ENCODE measurements around the gene YJEFN3.

YJEFN3 gene

DNA sequence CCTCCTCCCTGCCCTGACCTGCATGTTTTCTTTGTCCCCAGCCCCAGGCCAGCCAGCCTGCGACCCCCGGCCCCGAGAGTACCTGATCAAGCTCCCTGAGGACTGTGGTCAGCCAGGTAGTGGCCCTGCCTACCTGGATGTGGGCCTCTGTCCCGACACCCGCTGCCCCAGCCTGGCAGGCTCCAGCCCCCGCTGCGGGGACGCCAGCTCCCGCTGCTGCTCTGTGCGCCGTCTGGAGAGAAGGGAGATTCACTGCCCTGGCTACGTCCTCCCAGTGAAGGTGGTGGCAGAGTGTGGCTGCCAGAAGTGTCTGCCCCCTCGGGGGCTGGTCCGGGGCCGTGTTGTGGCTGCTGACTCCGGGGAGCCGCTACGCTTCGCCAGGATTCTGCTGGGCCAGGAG lies 14.9 kb downstream of the YJEFN3 start:
- DNase-seq (ENCODE audit: low read depth, low spot score) = no peak
- ChIA-PET CTCF (interaction anchor here (1.4 to 2.6 kb wide), 4 partner anchors 9 to 100 kb away, joined by 6 to 12 read pairs (median 10); partner anchors contain the start of gene GMIP), POLR2A (no interaction called here)
- TF ChIP-seq, protein P1, sequence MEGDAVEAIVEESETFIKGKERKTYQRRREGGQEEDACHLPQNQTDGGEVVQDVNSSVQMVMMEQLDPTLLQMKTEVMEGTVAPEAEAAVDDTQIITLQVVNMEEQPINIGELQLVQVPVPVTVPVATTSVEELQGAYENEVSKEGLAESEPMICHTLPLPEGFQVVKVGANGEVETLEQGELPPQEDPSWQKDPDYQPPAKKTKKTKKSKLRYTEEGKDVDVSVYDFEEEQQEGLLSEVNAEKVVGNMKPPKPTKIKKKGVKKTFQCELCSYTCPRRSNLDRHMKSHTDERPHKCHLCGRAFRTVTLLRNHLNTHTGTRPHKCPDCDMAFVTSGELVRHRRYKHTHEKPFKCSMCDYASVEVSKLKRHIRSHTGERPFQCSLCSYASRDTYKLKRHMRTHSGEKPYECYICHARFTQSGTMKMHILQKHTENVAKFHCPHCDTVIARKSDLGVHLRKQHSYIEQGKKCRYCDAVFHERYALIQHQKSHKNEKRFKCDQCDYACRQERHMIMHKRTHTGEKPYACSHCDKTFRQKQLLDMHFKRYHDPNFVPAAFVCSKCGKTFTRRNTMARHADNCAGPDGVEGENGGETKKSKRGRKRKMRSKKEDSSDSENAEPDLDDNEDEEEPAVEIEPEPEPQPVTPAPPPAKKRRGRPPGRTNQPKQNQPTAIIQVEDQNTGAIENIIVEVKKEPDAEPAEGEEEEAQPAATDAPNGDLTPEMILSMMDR (IDR thresholded peaks at IDR 0.05; ENCODE audit: insufficient read depth, low read length, missing control alignments) = no peak
- H3K4me3 ChIP-seq (ENCODE audit: low read depth, low read length) = no peak overlapping the region

DNA sequence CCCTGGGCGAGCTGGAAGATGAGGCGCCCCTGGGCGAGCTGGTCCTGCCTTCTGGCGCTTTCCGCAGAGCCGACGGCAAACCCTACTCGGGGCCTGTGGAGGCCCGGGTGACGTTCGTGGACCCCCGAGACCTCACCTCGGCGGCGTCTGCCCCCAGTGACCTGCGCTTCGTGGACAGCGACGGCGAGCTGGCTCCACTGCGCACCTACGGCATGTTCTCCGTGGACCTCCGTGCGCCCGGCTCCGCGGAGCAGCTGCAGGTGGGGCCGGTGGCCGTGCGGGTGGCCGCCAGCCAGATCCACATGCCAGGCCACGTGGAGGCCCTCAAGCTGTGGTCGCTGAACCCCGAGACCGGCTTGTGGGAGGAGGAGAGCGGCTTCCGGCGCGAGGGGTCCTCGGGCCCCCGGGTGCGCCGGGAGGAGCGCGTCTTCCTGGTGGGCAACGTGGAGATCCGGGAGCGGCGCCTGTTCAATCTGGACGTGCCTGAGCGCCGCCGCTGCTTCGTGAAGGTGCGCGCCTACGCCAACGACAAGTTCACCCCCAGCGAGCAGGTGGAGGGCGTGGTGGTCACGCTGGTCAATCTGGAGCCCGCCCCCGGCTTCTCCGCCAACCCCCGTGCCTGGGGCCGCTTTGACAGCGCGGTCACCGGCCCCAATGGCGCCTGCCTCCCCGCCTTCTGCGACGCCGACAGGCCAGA lies 15.7 kb downstream of the YJEFN3 start:
- ChIA-PET POLR2A (no interaction called here), CTCF (interaction anchor here (2.0 to 2.6 kb wide), 3 partner anchors 8 to 100 kb away, joined by 9 to 12 read pairs (median 10); partner anchors contain the start of gene GMIP)
- no peak for DNase-seq (ENCODE audit: low read depth, low spot score)
- H3K4me3 ChIP-seq (ENCODE audit: low read depth, low read length) = no peak overlapping the region
- TF ChIP-seq, protein P1 (IDR thresholded peaks at IDR 0.05; ENCODE audit: insufficient read depth, low read length, missing control alignments) = no peak

DNA sequence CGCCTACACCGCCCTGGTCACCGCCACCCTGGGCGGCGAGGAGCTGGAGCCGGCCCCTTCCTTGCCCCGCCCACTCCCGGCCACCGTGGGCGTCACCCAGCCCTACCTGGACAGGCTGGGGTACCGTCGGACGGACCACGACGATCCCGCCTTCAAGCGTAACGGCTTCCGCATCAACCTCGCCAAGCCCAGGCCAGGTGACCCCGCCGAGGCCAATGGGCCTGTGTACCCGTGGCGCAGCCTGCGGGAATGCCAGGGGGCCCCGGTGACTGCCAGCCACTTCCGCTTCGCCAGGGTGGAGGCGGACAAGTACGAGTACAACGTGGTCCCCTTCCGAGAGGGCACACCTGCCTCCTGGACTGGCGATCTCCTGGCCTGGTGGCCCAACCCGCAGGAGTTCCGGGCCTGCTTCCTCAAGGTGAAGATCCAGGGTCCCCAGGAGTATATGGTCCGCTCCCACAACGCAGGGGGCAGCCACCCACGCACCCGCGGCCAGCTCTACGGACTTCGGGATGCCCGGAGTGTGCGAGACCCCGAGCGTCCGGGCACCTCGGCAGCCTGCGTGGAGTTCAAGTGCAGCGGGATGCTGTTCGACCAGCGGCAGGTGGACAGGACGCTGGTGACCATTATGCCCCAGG lies 16.4 kb downstream of the YJEFN3 start:
- POLR2A ChIA-PET = no interaction called here
- CTCF ChIA-PET = interaction anchor here (1.3 kb wide), 1 partner anchor 10 kb away, joined by 3 read pairs; no protein-coding TSS in a partner anchor
- TF ChIP-seq, protein P1 (IDR thresholded peaks at IDR 0.05; ENCODE audit: insufficient read depth, low read length, missing control alignments) = no peak
- no peak for DNase-seq (ENCODE audit: low read depth, low spot score)
- no peak overlapping the region for H3K4me3 ChIP-seq (ENCODE audit: low read depth, low read length)

DNA sequence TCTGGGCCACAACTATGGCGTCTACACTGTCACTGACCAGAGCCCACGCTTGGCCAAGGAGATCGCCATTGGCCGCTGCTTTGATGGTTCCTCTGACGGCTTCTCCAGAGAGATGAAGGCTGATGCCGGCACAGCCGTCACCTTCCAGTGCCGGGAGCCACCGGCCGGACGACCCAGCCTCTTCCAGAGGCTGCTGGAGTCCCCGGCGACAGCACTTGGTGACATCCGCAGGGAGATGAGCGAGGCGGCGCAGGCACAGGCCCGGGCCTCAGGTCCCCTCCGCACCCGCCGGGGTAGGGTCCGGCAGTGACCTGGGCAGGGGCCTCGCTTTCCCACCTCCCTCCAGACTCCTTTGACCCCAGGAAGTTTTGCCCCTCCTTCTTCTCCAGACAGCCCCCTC lies 17.0 kb downstream of the YJEFN3 start:
- ChIA-PET CTCF (interaction anchor here (1.3 to 11.6 kb wide), 2 partner anchors 10 to 16 kb away, joined by 3 to 142 read pairs; partner anchors contain the start of gene YJEFN3), POLR2A (no interaction called here)
- TF ChIP-seq, protein P1 (IDR thresholded peaks at IDR 0.05; ENCODE audit: insufficient read depth, low read length, missing control alignments) = no peak
- no peak for DNase-seq (ENCODE audit: low read depth, low spot score)
- H3K4me3 ChIP-seq (ENCODE audit: low read depth, low read length) = no peak overlapping the region

DNA sequence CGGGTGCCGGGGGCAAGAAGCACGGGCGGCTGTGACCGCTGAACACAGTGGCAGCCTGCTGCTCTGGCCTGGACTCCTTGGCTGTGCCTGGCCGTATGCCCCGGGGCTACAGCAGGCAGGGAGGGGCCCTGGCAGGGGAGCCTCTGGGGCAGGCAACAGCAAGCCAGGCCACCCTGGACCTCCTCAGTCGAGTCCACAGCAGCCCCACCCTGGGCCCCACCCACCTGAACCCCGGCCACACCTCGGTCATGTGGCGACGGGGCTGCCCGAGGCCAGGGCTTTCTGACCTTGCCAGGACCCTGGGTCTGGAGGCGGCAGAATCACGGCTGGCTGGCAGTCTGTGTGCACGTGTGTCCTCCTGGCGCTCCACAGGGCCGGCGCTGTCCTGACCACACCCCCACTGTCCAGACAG lies 18.0 kb downstream of the YJEFN3 start:
- CTCF ChIA-PET = interaction anchor here (0.6 to 11.6 kb wide), 3 partner anchors 9 to 66 kb away, joined by 3 to 142 read pairs (median 3); partner anchors contain the start of gene YJEFN3
- POLR2A ChIA-PET = no interaction called here
- TF ChIP-seq, protein P1 (IDR thresholded peaks at IDR 0.05; ENCODE audit: insufficient read depth, low read length, missing control alignments) = no peak
- H3K4me3 ChIP-seq (ENCODE audit: low read depth, low read length) = no peak overlapping the region
- no peak for DNase-seq (ENCODE audit: low read depth, low spot score)

DNA sequence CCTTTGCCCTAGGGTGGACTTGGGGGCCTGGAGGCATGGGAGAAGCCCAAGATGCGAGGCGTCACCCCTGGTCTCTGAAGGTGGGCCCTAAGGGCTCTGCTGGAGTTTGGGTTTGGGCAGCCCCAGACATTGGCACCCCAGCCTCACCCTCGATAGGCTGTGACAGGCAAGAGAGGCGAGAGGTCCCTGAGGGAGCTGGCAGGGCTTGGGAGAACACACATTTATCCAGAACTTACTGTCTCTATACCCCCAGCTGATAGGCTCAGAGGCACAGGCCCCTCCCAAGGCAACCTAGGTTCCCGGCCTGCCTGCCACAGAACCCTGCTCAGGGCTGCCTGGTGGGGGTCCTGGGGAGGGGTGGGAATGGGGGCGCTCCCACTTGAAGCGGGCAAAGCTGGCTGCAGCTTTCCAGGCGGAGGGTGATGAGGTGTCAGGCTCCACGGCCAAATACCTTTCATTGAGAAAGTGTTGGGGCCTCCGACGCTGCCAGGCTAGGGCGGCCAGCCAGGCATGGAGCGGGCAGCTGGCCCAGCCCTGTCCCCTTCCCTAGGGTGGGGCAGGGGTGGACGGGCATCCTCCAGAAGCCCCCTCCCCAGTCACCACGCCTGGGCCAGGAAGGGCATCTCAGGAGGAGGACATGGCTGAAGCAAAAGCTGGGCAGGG lies 19.1 kb downstream of the YJEFN3 start:
- ChIA-PET CTCF (interaction anchor here (0.6 to 11.6 kb wide), 4 partner anchors 8 to 97 kb away, joined by 3 to 142 read pairs (median 4); partner anchors contain the start of gene YJEFN3), POLR2A (no interaction called here)
- DNase-seq (ENCODE audit: low read depth, low spot score) = no peak
- H3K4me3 ChIP-seq (ENCODE audit: low read depth, low read length) = no peak overlapping the region
- TF ChIP-seq, protein P1 (IDR thresholded peaks at IDR 0.05; ENCODE audit: insufficient read depth, low read length, missing control alignments) = no peak

Measured in AG04449 (cell line).